Measurements from ENCODE around the gene PDE4B. TPM values are rescaled to one million over a fixed set of nuclear protein-coding genes. Genes with fewer than 3 reads are reported as not detected.

PDE4B gene
- total RNA-seq, 1 donor from 2014 or later = 29.0 TPM

- Histone ChIP-seq H3K36me3 (no peaks in the 10 kb centered on the region), H3K27me3 (no peaks in the 10 kb centered on the region), H3K4me1 (no peaks in the 10 kb centered on the region), H3K27ac (no peak overlapping the region), H3K9me3 (no peaks in the 10 kb centered on the region), H3K4me3 (no peak overlapping the region)
- TF ChIP-seq POLR2AphosphoS5 (IDR thresholded peaks at IDR 0.05; ENCODE audit: insufficient read depth in 1 of 2, low read depth in 1 of 2) (no peak), POLR2A (IDR thresholded peaks at IDR 0.05) (no peak), CTCF (IDR thresholded peaks at IDR 0.05) (no peak)
- DNase-seq (ENCODE audit: extremely low spot score in 2 of 2) = no peak
- intact Hi-C loops (cut with DNase I) = no loop called here
These were observed 34.6 kb upstream of the PDE4B start for GRCh38 chr1:65758128-65758527.

- H3K27me3 ChIP-seq = no peaks in the 10 kb centered on the region
- H3K36me3 ChIP-seq = no peaks in the 10 kb centered on the region
- DNase-seq (ENCODE audit: extremely low spot score in 2 of 2) = no peak
- H3K27ac ChIP-seq = no peak overlapping the region
- no peaks in the 10 kb centered on the region for H3K9me3 ChIP-seq
- H3K4me1 ChIP-seq = no peaks in the 10 kb centered on the region
- no peak for TF ChIP-seq POLR2AphosphoS5 (IDR thresholded peaks at IDR 0.05; ENCODE audit: insufficient read depth in 1 of 2, low read depth in 1 of 2)
- TF ChIP-seq POLR2A (IDR thresholded peaks at IDR 0.05) = no peak
- TF ChIP-seq CTCF (IDR thresholded peaks at IDR 0.05) = no peak
- intact Hi-C loops (cut with DNase I) = no loop called here
- H3K4me3 ChIP-seq = no peak overlapping the region
These were observed 33.2 kb upstream of the PDE4B start for GRCh38 chr1:65759516-65759915.

GRCh38 chr1:65762081-65762862 lies 30.4 kb upstream of the PDE4B start:
- intact Hi-C loops (cut with DNase I) = no loop called here
- Histone ChIP-seq H3K36me3 (no peaks in the 10 kb centered on the region), H3K9me3 (no peaks in the 10 kb centered on the region), H3K27me3 (no peaks in the 10 kb centered on the region), H3K27ac (peak overlapping the region; percentile 15), H3K4me3 (no peak overlapping the region), H3K4me1 (no peaks in the 10 kb centered on the region)
- TF ChIP-seq POLR2A (IDR thresholded peaks at IDR 0.05) (no peak), POLR2AphosphoS5 (IDR thresholded peaks at IDR 0.05; ENCODE audit: insufficient read depth in 1 of 2, low read depth in 1 of 2) (no peak), CTCF (IDR thresholded peaks at IDR 0.05) (no peak)
- no peak for DNase-seq (ENCODE audit: extremely low spot score in 2 of 2)

DNA sequence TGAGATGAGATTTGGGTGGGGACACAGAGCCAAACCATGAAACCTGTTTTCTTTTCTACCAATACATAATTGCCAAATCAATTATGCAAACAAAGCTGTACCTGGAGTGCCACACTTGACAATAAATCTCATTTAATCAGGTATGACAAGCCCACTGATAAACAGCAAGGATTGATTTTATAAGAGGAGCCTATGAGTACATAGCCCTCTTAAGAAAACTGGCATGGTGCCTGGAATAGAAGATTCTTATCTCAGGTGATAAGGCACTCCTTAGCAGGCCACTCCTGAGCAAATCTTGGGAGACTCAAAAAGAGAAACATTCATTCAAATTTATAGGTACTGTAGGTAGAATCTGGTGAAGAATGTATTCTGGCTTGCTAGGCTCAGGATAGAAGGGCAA lies 28.6 kb upstream of the PDE4B start:
- TF ChIP-seq POLR2AphosphoS5 (IDR thresholded peaks at IDR 0.05; ENCODE audit: insufficient read depth in 1 of 2, low read depth in 1 of 2) (no peak), POLR2A (IDR thresholded peaks at IDR 0.05) (no peak), CTCF (IDR thresholded peaks at IDR 0.05) (no peak)
- no peaks in the 10 kb centered on the region for H3K9me3 ChIP-seq
- H3K4me3 ChIP-seq = no peak overlapping the region
- H3K4me1 ChIP-seq = no peaks in the 10 kb centered on the region
- H3K27me3 ChIP-seq = no peaks in the 10 kb centered on the region
- no peak for DNase-seq (ENCODE audit: extremely low spot score in 2 of 2)
- intact Hi-C loops (cut with DNase I) = no loop called here
- no peak overlapping the region for H3K27ac ChIP-seq
- no peaks in the 10 kb centered on the region for H3K36me3 ChIP-seq

GRCh38 chr1:65765631-65766030 lies 27.1 kb upstream of the PDE4B start:
- Histone ChIP-seq H3K4me3 (no peak overlapping the region), H3K4me1 (no peaks in the 10 kb centered on the region), H3K27me3 (no peaks in the 10 kb centered on the region), H3K36me3 (no peaks in the 10 kb centered on the region), H3K27ac (no peak overlapping the region), H3K9me3 (no peaks in the 10 kb centered on the region)
- intact Hi-C loops (cut with DNase I) = no loop called here
- TF ChIP-seq CTCF (IDR thresholded peaks at IDR 0.05) (no peak), POLR2AphosphoS5 (IDR thresholded peaks at IDR 0.05; ENCODE audit: insufficient read depth in 1 of 2, low read depth in 1 of 2) (no peak), POLR2A (IDR thresholded peaks at IDR 0.05) (no peak)
- no peak for DNase-seq (ENCODE audit: extremely low spot score in 2 of 2)

Data from vagina (tissue), 2 donors.